Measurements from ENCODE around the gene XXYLT1.

The XXYLT1 gene

GRCh38 chr3:195171093-195171873, 99.7 kb downstream of the XXYLT1 start:
- DNase-seq: no peak

GRCh38 chr3:195170496-195170895, 100.5 kb downstream of the XXYLT1 start:
- no peak for DNase-seq

GRCh38 chr3:195169011-195169649, 101.8 kb downstream of the XXYLT1 start:
- DNase-seq: no peak

- DNase-seq: no peak
Observed at GRCh38 chr3:195168009-195168762, 102.8 kb downstream of the XXYLT1 start.

- no peak for DNase-seq
Observed at GRCh38 chr3:195165790-195166189, 105.2 kb downstream of the XXYLT1 start.

- no peak for DNase-seq
Observed at GRCh38 chr3:195165265-195165609, 105.7 kb downstream of the XXYLT1 start.

- no peak for DNase-seq
Observed at GRCh38 chr3:195164573-195165264, 106.2 kb downstream of the XXYLT1 start.

- DNase-seq: no peak
Observed at GRCh38 chr3:195163719-195164572, 107.0 kb downstream of the XXYLT1 start.

GRCh38 chr3:195162816-195163215, 108.1 kb downstream of the XXYLT1 start:
- no peak for DNase-seq

GRCh38 chr3:195162033-195162669, 108.8 kb downstream of the XXYLT1 start:
- DNase-seq: peak in 1 of 58 donors; percentile 18

GRCh38 chr3:195160908-195161434, 110.0 kb downstream of the XXYLT1 start:
- no peak for DNase-seq

GRCh38 chr3:195160257-195160898, 110.6 kb downstream of the XXYLT1 start:
- no peak for DNase-seq

- no peak for DNase-seq
Observed at GRCh38 chr3:195159814-195160165, 111.2 kb downstream of the XXYLT1 start.

- DNase-seq: no peak
Observed at GRCh38 chr3:195159117-195159813, 111.7 kb downstream of the XXYLT1 start.

- DNase-seq: peak in 10 of 58 donors; percentile 7 to 44 (median 22)
Observed at GRCh38 chr3:195156286-195156890, 114.6 kb downstream of the XXYLT1 start.

GRCh38 chr3:195155570-195156241, 115.3 kb downstream of the XXYLT1 start:
- no peak for DNase-seq

- DNase-seq: peak in 52 of 58 donors; percentile 27 to 87 (median 58)
Observed at GRCh38 chr3:195154793-195155535, 116.0 kb downstream of the XXYLT1 start.
